OCI-LY1 (cell line): ENCODE data around the gene CERS3.

ENCODE experiments used
- H2AFZ ChIP-seq: fragments of 200-600 bp; sonication (generic), shearing (Covaris generic); 2 replicates; pipeline ENCODE4 v1.6.0; 2014; ENCODE audit warnings: antibody characterized with exemption, mild to moderate bottlenecking, low read length
- H3F3A ChIP-seq: fragments of 200-600 bp; sonication (generic), shearing (Covaris generic); 2 replicates; pipeline ENCODE4 v1.6.0; 2014; ENCODE audit warnings: mild to moderate bottlenecking, antibody characterized with exemption, low read length, moderate library complexity; ENCODE audit not compliant: insufficient read depth
- H3K27ac ChIP-seq: fragments of 200-600 bp; sonication (generic); 2 replicates; pipeline ENCODE4 v1.5.1; 2014; ENCODE audit warnings: low read length, mixed run types, mild to moderate bottlenecking, low read depth; ENCODE audit not compliant: poor library complexity, severe bottlenecking
- H3K27me3 ChIP-seq: fragments of 200-600 bp; sonication (generic); 2 replicates; pipeline ENCODE4 v1.6.0; 2014; ENCODE audit warnings: antibody characterized with exemption, mild to moderate bottlenecking, low read length, moderate library complexity; ENCODE audit not compliant: insufficient read depth
- H3K36me3 ChIP-seq: fragments of 200-600 bp; sonication (generic); 2 replicates; pipeline ENCODE4 v1.6.1; 2014; ENCODE audit warnings: mild to moderate bottlenecking, antibody characterized with exemption, low read length, moderate library complexity, mixed read lengths; ENCODE audit not compliant: insufficient read depth
- H3K4me1 ChIP-seq: fragments of 200-600 bp; sonication (generic); 2 replicates; pipeline ENCODE4 v1.5.1; 2014; ENCODE audit warnings: mild to moderate bottlenecking, low read length, moderate library complexity; ENCODE audit not compliant: insufficient read depth, severe bottlenecking
- H3K4me2 ChIP-seq: fragments of 200-600 bp; sonication (generic), shearing (Covaris generic); 2 replicates; pipeline ENCODE4 v1.6.1; 2014; ENCODE audit warnings: low read length
- H3K4me3 ChIP-seq: fragments of 200-600 bp; sonication (generic); 2 replicates; pipeline ENCODE4 v1.5.1; 2014; ENCODE audit warnings: low read length, low read depth, mild to moderate bottlenecking, mixed read lengths; ENCODE audit not compliant: poor library complexity, severe bottlenecking
- H3K79me2 ChIP-seq: fragments of 200-600 bp; shearing (Covaris generic); 2 replicates; pipeline ENCODE4 v1.6.1; 2016; ENCODE audit warnings: mixed run types, low read length, mixed read lengths; ENCODE audit not compliant: insufficient read depth
- H3K9ac ChIP-seq: fragments of 200-600 bp; sonication (generic), shearing (Covaris generic); 2 replicates; pipeline ENCODE4 v1.6.1; 2014; ENCODE audit warnings: mild to moderate bottlenecking, low read length, mixed read lengths
- H3K9me2 ChIP-seq: fragments of 200-600 bp; sonication (generic), shearing (Covaris generic); 2 replicates; pipeline ENCODE4 v1.6.1; 2014; ENCODE audit warnings: low read depth, mild to moderate bottlenecking, low read length, mixed read lengths
- H3K9me3 ChIP-seq: fragments of 200-600 bp; shearing (Covaris generic); 2 replicates; pipeline ENCODE4 v1.6.1; 2014; ENCODE audit warnings: low read length, mixed read lengths
- H4K20me1 ChIP-seq: fragments of 200-600 bp; sonication (generic), shearing (Covaris generic); 2 replicates; pipeline ENCODE4 v1.6.0; 2016; ENCODE audit warnings: mild to moderate bottlenecking, low read length; ENCODE audit not compliant: insufficient read depth
- EZH2 ChIP-seq: fragments of 200-600 bp; sonication (generic), shearing (Covaris generic); IDR thresholded peaks from 2 replicates; pipeline ENCODE4 v1.8.0; 2017; ENCODE audit warnings: borderline replicate concordance, mixed run types, mild to moderate bottlenecking, antibody characterized with exemption, low read length, moderate library complexity, mixed read lengths
- TF ChIP-seq, protein P1 (sequence below): fragments of 200-600 bp; sonication (generic), shearing (Covaris generic); IDR thresholded peaks from 2 replicates; pipeline ENCODE4 v1.5.1; 2017; ENCODE audit warnings: mild to moderate bottlenecking, antibody characterized with exemption, low read length, moderate library complexity, mixed read lengths

CERS3 gene

GRCh38 chr15:100383302-100384107 lies 145.2 kb downstream of the CERS3 start:
- Histone ChIP-seq H3K9ac (no peak overlapping the region), H3K4me1 (no peaks in the 10 kb centered on the region), H2AFZ (no peak overlapping the region), H3K9me2 (no peaks in the 10 kb centered on the region), H3K9me3 (0 out of 2 replicates have a peak, but pooled peaks cover 2% of the 10 kb centered on the region), H4K20me1 (no peaks in the 10 kb centered on the region), H3K79me2 (no peaks in the 10 kb centered on the region), H3K4me3 (no peak overlapping the region), H3F3A (no peaks in the 10 kb centered on the region), H3K27ac (no peak overlapping the region), H3K27me3 (no peaks in the 10 kb centered on the region), H3K4me2 (no peak overlapping the region), H3K36me3 (no peaks in the 10 kb centered on the region)
- no peak for TF ChIP-seq EZH2
- TF ChIP-seq, protein P1, sequence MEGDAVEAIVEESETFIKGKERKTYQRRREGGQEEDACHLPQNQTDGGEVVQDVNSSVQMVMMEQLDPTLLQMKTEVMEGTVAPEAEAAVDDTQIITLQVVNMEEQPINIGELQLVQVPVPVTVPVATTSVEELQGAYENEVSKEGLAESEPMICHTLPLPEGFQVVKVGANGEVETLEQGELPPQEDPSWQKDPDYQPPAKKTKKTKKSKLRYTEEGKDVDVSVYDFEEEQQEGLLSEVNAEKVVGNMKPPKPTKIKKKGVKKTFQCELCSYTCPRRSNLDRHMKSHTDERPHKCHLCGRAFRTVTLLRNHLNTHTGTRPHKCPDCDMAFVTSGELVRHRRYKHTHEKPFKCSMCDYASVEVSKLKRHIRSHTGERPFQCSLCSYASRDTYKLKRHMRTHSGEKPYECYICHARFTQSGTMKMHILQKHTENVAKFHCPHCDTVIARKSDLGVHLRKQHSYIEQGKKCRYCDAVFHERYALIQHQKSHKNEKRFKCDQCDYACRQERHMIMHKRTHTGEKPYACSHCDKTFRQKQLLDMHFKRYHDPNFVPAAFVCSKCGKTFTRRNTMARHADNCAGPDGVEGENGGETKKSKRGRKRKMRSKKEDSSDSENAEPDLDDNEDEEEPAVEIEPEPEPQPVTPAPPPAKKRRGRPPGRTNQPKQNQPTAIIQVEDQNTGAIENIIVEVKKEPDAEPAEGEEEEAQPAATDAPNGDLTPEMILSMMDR: peak; percentile 51; the same call in 1 of the 2 replicates

- Histone ChIP-seq H4K20me1 (no peaks in the 10 kb centered on the region), H3F3A (no peaks in the 10 kb centered on the region), H3K4me2 (no peak overlapping the region), H3K9me3 (no peaks in the 10 kb centered on the region), H3K4me3 (no peak overlapping the region), H3K9me2 (no peaks in the 10 kb centered on the region), H3K9ac (no peak overlapping the region), H2AFZ (no peak overlapping the region), H3K27me3 (no peaks in the 10 kb centered on the region), H3K79me2 (no peaks in the 10 kb centered on the region), H3K36me3 (no peaks in the 10 kb centered on the region), H3K27ac (no peak overlapping the region), H3K4me1 (no peaks in the 10 kb centered on the region)
- TF ChIP-seq, protein P1: no peak
- no peak for TF ChIP-seq EZH2
Observed at GRCh38 chr15:100373942-100374341, 154.8 kb downstream of the CERS3 start.

- H4K20me1 ChIP-seq: no peaks in the 10 kb centered on the region
- H3K9me3 ChIP-seq: no peaks in the 10 kb centered on the region
- no peak overlapping the region for H3K9ac ChIP-seq
- no peaks in the 10 kb centered on the region for H3F3A ChIP-seq
- no peaks in the 10 kb centered on the region for H3K79me2 ChIP-seq
- no peak overlapping the region for H3K27ac ChIP-seq
- H3K4me1 ChIP-seq: no peaks in the 10 kb centered on the region
- no peak for TF ChIP-seq EZH2
- TF ChIP-seq, protein P1: no peak
- no peaks in the 10 kb centered on the region for H3K27me3 ChIP-seq
- H3K4me2 ChIP-seq: no peak overlapping the region
- H3K36me3 ChIP-seq: no peaks in the 10 kb centered on the region
- no peak overlapping the region for H3K4me3 ChIP-seq
- H2AFZ ChIP-seq: no peak overlapping the region
- no peaks in the 10 kb centered on the region for H3K9me2 ChIP-seq
Observed at GRCh38 chr15:100373120-100373896, 155.4 kb downstream of the CERS3 start.
